Stimulated activated naive CD4-positive, alpha-beta T cell (primary cell): Measurements from ENCODE around the gene LARP1.

Experiments
- DNase-seq, 6 experiments: peaks; one replicate each; lab custom pipeline; 2025; lab: John Stamatoyannopoulos, UW

Gene LARP1

GRCh38 chr5:154762261-154762660 lies 7.1 kb downstream of the LARP1 start:
- no peak for DNase-seq

GRCh38 chr5:154762700-154763099 lies 7.5 kb downstream of the LARP1 start:
- DNase-seq, result no peak

GRCh38 chr5:154764967-154765366 lies 9.8 kb downstream of the LARP1 start:
- DNase-seq, result no peak

GRCh38 chr5:154765396-154765925 lies 10.3 kb downstream of the LARP1 start:
- no peak for DNase-seq

- no peak for DNase-seq
Measured at GRCh38 chr5:154766558-154767281, 11.5 kb downstream of the LARP1 start.

- peak in 3 of 6 experiments; percentile 24 to 50 (median 40) for DNase-seq
Measured at GRCh38 chr5:154767576-154767975, 12.4 kb downstream of the LARP1 start.

GRCh38 chr5:154768207-154768606 lies 13.0 kb downstream of the LARP1 start:
- no peak for DNase-seq

- no peak for DNase-seq
Measured at GRCh38 chr5:154770111-154770510, 14.9 kb downstream of the LARP1 start.

GRCh38 chr5:154771383-154771901 lies 16.3 kb downstream of the LARP1 start:
- DNase-seq, result no peak

- DNase-seq, result no peak
Measured at GRCh38 chr5:154773326-154773725, 18.1 kb downstream of the LARP1 start.

GRCh38 chr5:154776167-154776566 lies 21.0 kb downstream of the LARP1 start:
- no peak for DNase-seq

- DNase-seq, result no peak
Measured at GRCh38 chr5:154778534-154778933, 23.4 kb downstream of the LARP1 start.

GRCh38 chr5:154779105-154779504 lies 23.9 kb downstream of the LARP1 start:
- DNase-seq, result no peak

- no peak for DNase-seq
Measured at GRCh38 chr5:154780128-154780527, 25.0 kb downstream of the LARP1 start.

GRCh38 chr5:154782326-154782725 lies 27.1 kb downstream of the LARP1 start:
- no peak for DNase-seq

GRCh38 chr5:154782812-154783592 lies 27.8 kb downstream of the LARP1 start:
- DNase-seq, result no peak

GRCh38 chr5:154783774-154784460 lies 28.7 kb downstream of the LARP1 start:
- no peak for DNase-seq

GRCh38 chr5:154784856-154785255 lies 29.7 kb downstream of the LARP1 start:
- DNase-seq, result no peak

- DNase-seq, result no peak
Measured at GRCh38 chr5:154786414-154786813, 31.2 kb downstream of the LARP1 start.

- no peak for DNase-seq
Measured at GRCh38 chr5:154788212-154788611, 33.0 kb downstream of the LARP1 start.

GRCh38 chr5:154791535-154791934 lies 36.4 kb downstream of the LARP1 start:
- DNase-seq, result no peak
